Rectal smooth muscle tissue (tissue), 1 donor: ENCODE data around the gene TCP11.

Experiments
- H3K27ac ChIP-seq: one replicate; pipeline ENCODE4 v1.7.0; 2013; ENCODE audit warnings: low read depth, low read length, inconsistent platforms
- H3K27me3 ChIP-seq: one replicate; pipeline ENCODE4 v1.7.0; 2013; ENCODE audit warnings: low read length; ENCODE audit not compliant: control insufficient read depth, insufficient read depth
- H3K36me3 ChIP-seq: one replicate; pipeline ENCODE4 v1.7.0; 2013; ENCODE audit warnings: low read length; ENCODE audit not compliant: control insufficient read depth, insufficient read depth
- H3K4me1 ChIP-seq: one replicate; pipeline ENCODE4 v1.7.0; 2013; ENCODE audit warnings: low read length; ENCODE audit not compliant: control insufficient read depth, insufficient read depth
- H3K4me3 ChIP-seq: one replicate; pipeline ENCODE4 v1.7.0; 2013; ENCODE audit warnings: low read length
- H3K9ac ChIP-seq: one replicate; pipeline ENCODE4 v1.7.0; 2013; ENCODE audit warnings: low read length

Gene TCP11

GRCh38 chr6:35152067-35152707 lies 11.0 kb upstream of the TCP11 start:
- no peak overlapping the region for H3K4me3 ChIP-seq
- no peaks in the 10 kb centered on the region for H3K27me3 ChIP-seq
- no peak overlapping the region for H3K9ac ChIP-seq
- no peak overlapping the region for H3K27ac ChIP-seq
- H3K36me3 ChIP-seq, result no peaks in the 10 kb centered on the region
- H3K4me1 ChIP-seq, result peaks cover 2% of the 10 kb centered on the region

DNA sequence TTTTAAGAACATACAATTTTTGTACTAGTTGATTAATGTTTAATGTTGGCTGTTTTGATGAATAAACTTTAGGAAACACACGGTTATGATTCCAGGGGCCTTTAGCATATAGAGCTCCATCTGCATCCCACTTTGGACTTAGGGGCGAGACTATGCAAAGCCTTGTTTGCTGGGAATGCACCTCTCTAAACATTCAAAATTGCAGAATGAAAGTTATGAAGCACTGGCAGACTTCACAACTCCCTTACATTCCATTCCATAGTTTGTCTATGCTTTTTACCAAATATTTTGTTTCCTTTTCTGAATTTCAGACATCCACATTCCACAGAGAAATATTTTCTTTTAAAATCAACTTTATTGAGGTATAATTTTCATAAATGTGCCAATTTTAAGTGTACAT lies 10.3 kb upstream of the TCP11 start:
- Histone ChIP-seq H3K36me3 (no peaks in the 10 kb centered on the region), H3K9ac (no peak overlapping the region), H3K27ac (no peak overlapping the region), H3K4me3 (no peak overlapping the region), H3K4me1 (peaks cover 2% of the 10 kb centered on the region), H3K27me3 (no peaks in the 10 kb centered on the region)

- H3K9ac ChIP-seq, result no peak overlapping the region
- H3K4me3 ChIP-seq, result no peak overlapping the region
- no peak overlapping the region for H3K27ac ChIP-seq
- H3K27me3 ChIP-seq, result no peaks in the 10 kb centered on the region
- peaks cover 2% of the 10 kb centered on the region for H3K4me1 ChIP-seq
- no peaks in the 10 kb centered on the region for H3K36me3 ChIP-seq
These were observed 8.9 kb upstream of the TCP11 start for GRCh38 chr6:35149891-35150566.

GRCh38 chr6:35148167-35148741 lies 7.1 kb upstream of the TCP11 start:
- Histone ChIP-seq H3K4me3 (no peak overlapping the region), H3K27ac (no peak overlapping the region), H3K27me3 (no peaks in the 10 kb centered on the region), H3K9ac (no peak overlapping the region), H3K4me1 (peaks cover 2% of the 10 kb centered on the region), H3K36me3 (no peaks in the 10 kb centered on the region)

DNA sequence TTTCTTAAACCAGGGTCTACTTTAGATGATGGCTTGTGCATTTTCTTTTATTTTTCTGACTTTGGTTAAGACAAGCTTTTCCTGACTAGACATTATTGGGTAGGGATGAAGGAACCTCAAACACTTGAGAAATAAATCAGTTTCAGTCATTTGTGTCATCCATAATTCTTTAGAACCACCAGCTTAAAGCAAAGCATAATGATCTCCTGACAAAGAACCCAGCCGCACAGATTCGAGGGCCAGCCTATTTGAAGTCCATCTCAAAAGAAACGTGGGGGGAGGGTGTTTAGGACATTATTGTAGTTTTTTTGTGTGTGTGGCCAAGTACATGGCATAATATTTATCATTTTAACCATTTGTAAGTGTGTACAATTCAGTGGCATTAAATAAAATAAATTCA lies 6.3 kb upstream of the TCP11 start:
- H3K4me3 ChIP-seq, result no peak overlapping the region
- H3K27ac ChIP-seq, result no peak overlapping the region

DNA sequence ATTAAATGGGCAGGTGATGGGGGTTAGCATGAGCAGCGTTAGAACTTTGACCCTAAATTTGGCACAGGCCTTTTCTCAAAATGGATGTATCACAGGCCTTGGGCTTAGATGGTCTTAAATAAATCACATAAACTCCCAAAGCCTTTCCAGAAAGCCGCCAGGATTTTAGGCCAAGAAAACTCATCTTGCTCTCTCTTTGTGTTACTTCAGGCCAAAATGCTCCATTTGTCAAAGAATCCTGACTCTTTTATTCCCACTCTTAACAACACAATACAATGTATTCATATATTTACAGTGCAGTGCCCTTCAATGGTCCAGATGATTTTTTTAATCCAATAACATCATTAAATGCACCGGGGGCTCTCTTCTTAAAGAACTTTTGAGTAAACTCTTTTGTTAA lies 5.9 kb upstream of the TCP11 start:
- Histone ChIP-seq H3K4me1 (peaks cover 2% of the 10 kb centered on the region), H3K36me3 (no peaks in the 10 kb centered on the region), H3K4me3 (no peak overlapping the region), H3K27ac (no peak overlapping the region), H3K9ac (no peak overlapping the region), H3K27me3 (no peaks in the 10 kb centered on the region)

More for the DNA sequence above, 6.3 kb upstream of the TCP11 start:
- Histone ChIP-seq H3K4me1 (peaks cover 2% of the 10 kb centered on the region), H3K27me3 (no peaks in the 10 kb centered on the region), H3K36me3 (no peaks in the 10 kb centered on the region), H3K9ac (no peak overlapping the region)

DNA sequence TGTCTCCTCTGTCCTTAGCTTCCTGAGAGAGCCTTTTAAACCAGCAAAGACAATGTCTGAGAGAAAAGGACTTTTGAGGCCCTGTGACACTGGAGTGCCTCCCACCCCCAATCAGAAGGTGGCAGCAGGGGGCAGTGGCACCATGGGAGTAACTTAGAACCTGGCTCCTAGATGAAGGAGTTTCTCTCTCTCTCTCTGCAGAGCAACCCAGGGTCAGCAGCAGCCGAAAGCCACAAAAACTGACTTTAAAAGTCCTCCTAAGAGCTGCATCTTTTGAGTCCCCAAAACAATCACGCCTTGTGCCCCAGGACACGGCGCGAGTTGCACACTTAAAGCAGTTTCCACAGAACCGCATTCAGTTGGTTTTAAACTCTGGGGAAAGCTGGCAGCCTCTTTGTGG lies 5.3 kb upstream of the TCP11 start:
- no peak overlapping the region for H3K27ac ChIP-seq

DNA sequence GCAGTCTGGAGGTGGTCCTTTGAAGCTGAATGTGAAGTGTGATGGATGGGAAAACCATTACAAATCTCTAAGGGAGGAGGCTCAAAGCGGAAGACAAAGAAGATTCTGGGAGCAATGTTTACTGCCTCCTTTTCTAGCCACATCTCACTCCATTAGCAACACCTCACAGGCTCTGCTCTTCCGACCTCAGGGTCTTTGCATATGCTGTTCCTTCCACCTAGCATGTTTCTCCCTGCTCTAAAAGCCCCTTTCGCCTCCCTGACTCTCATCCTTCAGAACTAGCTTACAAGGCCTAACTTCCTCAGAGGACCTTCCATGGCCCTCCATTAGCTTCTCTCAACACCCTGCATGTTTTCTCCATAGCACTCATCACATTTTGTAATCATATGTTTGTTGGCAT lies 4.6 kb upstream of the TCP11 start:
- no peak overlapping the region for H3K4me3 ChIP-seq
- no peak overlapping the region for H3K9ac ChIP-seq
- H3K27me3 ChIP-seq, result no peaks in the 10 kb centered on the region
- no peak overlapping the region for H3K27ac ChIP-seq
- no peaks in the 10 kb centered on the region for H3K36me3 ChIP-seq
- peaks cover 2% of the 10 kb centered on the region for H3K4me1 ChIP-seq

More for the DNA sequence above, 5.3 kb upstream of the TCP11 start:
- H3K9ac ChIP-seq, result no peak overlapping the region
- no peaks in the 10 kb centered on the region for H3K36me3 ChIP-seq
- no peaks in the 10 kb centered on the region for H3K27me3 ChIP-seq
- H3K4me3 ChIP-seq, result no peak overlapping the region
- peaks cover 2% of the 10 kb centered on the region for H3K4me1 ChIP-seq

DNA sequence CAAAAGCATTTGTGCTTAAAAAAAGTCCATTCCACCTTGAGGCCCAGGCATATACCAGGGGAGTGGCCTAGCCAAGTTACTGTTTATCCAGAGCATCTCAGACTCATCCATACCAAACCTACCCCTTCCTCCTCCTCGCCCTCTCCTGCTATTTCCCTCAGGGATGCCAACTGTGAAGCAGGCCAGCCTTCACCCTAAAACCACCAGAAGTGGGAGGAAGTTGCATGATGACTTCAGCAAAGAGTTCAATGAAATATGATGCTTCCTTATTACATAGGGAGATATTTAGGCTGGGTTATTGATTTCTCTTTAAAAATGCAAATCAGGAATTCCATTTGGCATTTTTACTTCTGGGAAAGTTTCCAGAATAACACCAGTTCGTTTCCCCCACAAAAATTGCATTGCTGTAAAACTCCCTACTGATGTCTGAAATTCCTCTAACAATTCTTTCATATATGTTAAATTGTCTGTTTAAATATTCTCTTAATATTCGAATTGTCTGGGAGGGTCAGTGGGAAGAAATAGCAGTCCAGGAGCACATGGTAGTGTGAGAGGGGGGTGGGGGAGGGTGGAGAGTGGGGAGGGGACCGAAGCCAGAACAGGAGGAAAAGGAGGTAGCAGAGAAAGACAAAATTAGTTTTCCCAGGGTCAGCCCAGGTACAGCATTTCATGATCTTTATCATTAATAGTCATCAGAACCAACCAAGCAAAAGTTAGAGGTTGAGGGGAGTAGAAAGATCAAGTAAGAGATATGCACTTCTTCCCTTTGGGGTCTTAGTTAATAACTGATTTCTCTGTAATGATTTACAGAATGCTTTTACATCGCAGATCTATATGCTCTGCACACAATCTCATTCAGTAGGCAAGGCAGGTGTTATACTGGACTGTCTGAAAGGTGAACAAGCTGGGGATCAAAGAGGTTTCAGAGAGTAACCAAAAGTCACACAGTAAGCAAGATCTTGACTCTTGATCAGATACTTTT lies 1.7 kb upstream of the TCP11 start:
- Histone ChIP-seq H3K9ac (no peak overlapping the region), H3K36me3 (no peaks in the 10 kb centered on the region), H3K27ac (no peak overlapping the region), H3K4me3 (no peak overlapping the region), H3K4me1 (peaks cover 2% of the 10 kb centered on the region), H3K27me3 (no peaks in the 10 kb centered on the region)

GRCh38 chr6:35140639-35141006 lies 516 bp downstream of the TCP11 start:
- H3K36me3 ChIP-seq, result no peaks in the 10 kb centered on the region
- no peak overlapping the region for H3K4me3 ChIP-seq
- H3K27ac ChIP-seq, result no peak overlapping the region
- no peaks in the 10 kb centered on the region for H3K27me3 ChIP-seq
- no peaks in the 10 kb centered on the region for H3K4me1 ChIP-seq
- H3K9ac ChIP-seq, result no peak overlapping the region

GRCh38 chr6:35139924-35140638 lies 1.1 kb downstream of the TCP11 start:
- H3K36me3 ChIP-seq, result no peaks in the 10 kb centered on the region
- no peak overlapping the region for H3K27ac ChIP-seq
- H3K9ac ChIP-seq, result no peak overlapping the region

DNA sequence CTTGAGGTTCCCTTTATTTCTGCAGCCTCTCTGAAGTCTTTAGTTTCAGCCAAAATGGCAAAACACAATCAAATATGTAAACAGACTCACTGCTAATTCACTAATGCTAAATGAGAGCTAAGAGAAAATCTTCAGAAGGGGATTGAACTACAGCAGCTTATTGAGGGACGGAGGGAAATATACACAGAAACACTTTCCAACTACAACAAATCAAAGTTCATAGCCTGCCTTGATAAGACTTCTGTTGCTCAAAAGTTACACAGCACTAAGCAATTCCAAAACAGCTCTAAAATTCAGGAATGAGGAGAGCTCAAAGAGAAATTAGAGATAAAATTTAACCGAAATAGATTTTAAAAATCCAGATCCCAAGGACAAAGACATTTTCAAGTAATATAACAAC lies 1.7 kb downstream of the TCP11 start:
- H3K36me3 ChIP-seq, result no peaks in the 10 kb centered on the region
- H3K4me1 ChIP-seq, result no peaks in the 10 kb centered on the region
- H3K4me3 ChIP-seq, result no peak overlapping the region
- no peaks in the 10 kb centered on the region for H3K27me3 ChIP-seq
- H3K27ac ChIP-seq, result no peak overlapping the region
- no peak overlapping the region for H3K9ac ChIP-seq

More at GRCh38 chr6:35139924-35140638, 1.1 kb downstream of the TCP11 start:
- H3K4me3 ChIP-seq, result no peak overlapping the region
- H3K27me3 ChIP-seq, result no peaks in the 10 kb centered on the region
- no peaks in the 10 kb centered on the region for H3K4me1 ChIP-seq
